Activated T-cell treated with anti-CD3 and anti-CD28 coated beads, Interleukin-2, amount 50 U/mL, for 4 hours (primary cell): Measurements from ENCODE around the gene SULT1E1. TPM values are rescaled to one million over a fixed set of nuclear protein-coding genes. Genes with fewer than 3 reads are reported as not detected.

Source experiments
- ATAC-seq, 2 donors: fragments of 200-7000 bp; cut with Tn5 transposase; one replicate each; pipeline ENCODE4 v1.10.0; 2021
- DNase-seq: peaks from one replicate; pipeline ENCODE4 v3.0.0-alpha.2; 2020
- H3K27me3 Mint-ChIP-seq: one replicate; pipeline ENCODE4 v1.8.0; 2021; ENCODE audit warnings: low read depth, mixed read lengths
- H3K36me3 Mint-ChIP-seq: one replicate; pipeline ENCODE4 v1.8.0; 2022; ENCODE audit warnings: mixed read lengths; ENCODE audit not compliant: insufficient read depth
- H3K4me1 Mint-ChIP-seq: one replicate; pipeline ENCODE4 v1.8.0; 2021; ENCODE audit warnings: low read depth, mixed read lengths
- H3K4me3 Mint-ChIP-seq: one replicate; pipeline ENCODE4 v1.8.0; 2021; ENCODE audit warnings: mild to moderate bottlenecking, moderate library complexity, mixed read lengths
- H3K9me3 Mint-ChIP-seq: one replicate; pipeline ENCODE4 v1.8.0; 2021; ENCODE audit warnings: mixed read lengths
- total RNA-seq, 3 donors: library from RNA; stranded (reverse); gene quantifications; one replicate each; pipeline ENCODE4 v1.2.1, GENCODE V29; 2021

SULT1E1 gene
- total RNA-seq, 3 donors from 2014 or later, result not detected

DNA sequence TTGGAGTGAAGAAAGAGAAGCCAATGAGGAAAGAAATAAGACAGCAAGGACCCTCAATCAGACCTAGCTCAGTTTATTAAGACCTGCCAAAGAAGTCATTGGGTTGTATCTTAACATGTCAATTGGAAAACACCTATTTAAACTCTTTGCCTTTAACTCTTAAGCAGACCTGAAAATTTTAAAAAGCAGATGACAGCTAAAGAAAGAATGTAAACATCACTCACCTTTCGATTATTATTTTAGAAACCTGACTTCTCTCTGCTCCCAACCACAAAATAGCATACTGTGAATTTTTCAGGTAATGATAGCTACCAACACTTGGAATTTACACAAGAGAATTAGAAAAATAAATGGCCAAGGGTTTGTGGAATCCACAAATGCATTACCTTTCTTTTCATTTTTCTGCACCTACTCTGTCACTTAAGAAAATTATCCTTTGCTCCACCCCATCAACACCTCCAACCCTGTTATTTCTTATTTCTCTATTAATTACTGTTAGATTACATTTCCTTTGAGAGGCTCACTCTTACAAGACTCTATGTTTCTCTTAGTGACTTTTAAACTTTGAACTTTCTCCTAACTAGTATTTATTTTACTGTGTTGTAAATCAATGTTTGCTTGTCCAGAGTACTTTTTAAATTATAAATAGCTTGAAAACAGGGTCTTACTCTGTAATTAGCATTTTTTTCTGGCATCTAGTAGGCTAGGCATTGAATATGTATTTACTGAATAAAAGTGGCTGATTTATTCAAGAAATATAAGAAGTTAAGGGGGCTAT, 765 bp upstream of the SULT1E1 start:
- no peaks in the 10 kb centered on the region for H3K27me3 Mint-ChIP-seq
- no peaks in the 10 kb centered on the region for H3K4me1 Mint-ChIP-seq
- H3K9me3 Mint-ChIP-seq, result no peaks in the 10 kb centered on the region
- ATAC-seq, result no peak
- H3K4me3 Mint-ChIP-seq, result no peak overlapping the region
- DNase-seq, result no peak
- no peaks in the 10 kb centered on the region for H3K36me3 Mint-ChIP-seq

GRCh38 chr4:69859140-69859685, 732 bp downstream of the SULT1E1 start:
- no peaks in the 10 kb centered on the region for H3K36me3 Mint-ChIP-seq
- ATAC-seq, result no peak
- no peak overlapping the region for H3K4me3 Mint-ChIP-seq
- DNase-seq, result no peak
- H3K9me3 Mint-ChIP-seq, result no peaks in the 10 kb centered on the region
- H3K4me1 Mint-ChIP-seq, result no peaks in the 10 kb centered on the region
- H3K27me3 Mint-ChIP-seq, result no peaks in the 10 kb centered on the region

DNA sequence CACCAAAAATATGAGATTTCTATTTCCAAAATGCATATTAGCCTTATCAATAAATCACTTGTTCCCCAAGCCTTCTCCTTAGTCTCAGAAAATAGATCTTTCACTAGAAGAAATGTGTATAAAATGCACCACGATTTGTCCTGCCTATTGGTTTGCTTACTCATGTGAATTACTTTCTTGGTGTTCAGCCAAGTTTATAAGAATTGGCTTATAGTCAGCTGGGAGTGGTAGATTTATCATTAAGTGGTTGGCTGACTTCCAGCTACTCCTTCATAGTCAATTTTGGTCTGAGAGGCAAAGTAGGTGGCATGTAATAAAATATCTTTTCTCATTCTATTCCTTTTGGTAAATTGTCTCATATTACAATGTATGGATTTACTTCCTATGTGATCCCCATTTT, 1.3 kb downstream of the SULT1E1 start:
- no peaks in the 10 kb centered on the region for H3K9me3 Mint-ChIP-seq
- no peaks in the 10 kb centered on the region for H3K27me3 Mint-ChIP-seq
- ATAC-seq (no peak), DNase-seq (no peak)
- H3K4me1 Mint-ChIP-seq, result no peaks in the 10 kb centered on the region
- H3K4me3 Mint-ChIP-seq, result no peak overlapping the region
- H3K36me3 Mint-ChIP-seq, result no peaks in the 10 kb centered on the region

- Mint-ChIP-seq H3K9me3 (peaks cover 5% of the 10 kb centered on the region), H3K4me1 (no peaks in the 10 kb centered on the region), H3K4me3 (no peak overlapping the region), H3K27me3 (no peaks in the 10 kb centered on the region), H3K36me3 (no peaks in the 10 kb centered on the region)
- no peak for ATAC-seq
- DNase-seq, result no peak
These were observed 4.1 kb downstream of the SULT1E1 start for GRCh38 chr4:69855822-69856221.

GRCh38 chr4:69849969-69850368, 10.0 kb downstream of the SULT1E1 start:
- peak in 1 of 2 donors; percentile 58 for ATAC-seq
- H3K9me3 Mint-ChIP-seq, result peaks cover 5% of the 10 kb centered on the region
- H3K36me3 Mint-ChIP-seq, result no peaks in the 10 kb centered on the region
- H3K27me3 Mint-ChIP-seq, result no peaks in the 10 kb centered on the region
- H3K4me3 Mint-ChIP-seq, result no peak overlapping the region
- no peak for DNase-seq
- H3K4me1 Mint-ChIP-seq, result no peaks in the 10 kb centered on the region

DNA sequence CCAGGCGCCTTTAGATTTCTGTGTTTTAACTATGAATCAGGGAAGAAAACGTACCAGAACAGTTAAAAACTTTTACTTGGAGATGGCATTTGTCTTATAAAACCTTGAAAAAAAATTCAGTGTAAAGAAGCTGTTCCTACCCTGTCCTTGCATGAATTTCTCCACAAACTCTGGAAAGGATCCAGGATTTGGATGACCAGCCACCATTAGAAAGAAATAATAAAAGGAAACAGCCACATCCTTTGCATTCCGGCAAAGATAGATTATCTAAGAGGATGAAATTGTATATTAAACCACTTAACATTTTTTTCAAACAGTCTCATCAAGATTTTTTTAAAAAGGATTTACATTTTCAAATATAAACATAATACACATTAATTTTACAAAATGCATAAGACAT, 10.6 kb downstream of the SULT1E1 start:
- Mint-ChIP-seq H3K9me3 (peaks cover 5% of the 10 kb centered on the region), H3K4me3 (no peak overlapping the region), H3K27me3 (no peaks in the 10 kb centered on the region), H3K36me3 (no peaks in the 10 kb centered on the region), H3K4me1 (no peaks in the 10 kb centered on the region)
- DNase-seq, result no peak
- no peak for ATAC-seq

DNA sequence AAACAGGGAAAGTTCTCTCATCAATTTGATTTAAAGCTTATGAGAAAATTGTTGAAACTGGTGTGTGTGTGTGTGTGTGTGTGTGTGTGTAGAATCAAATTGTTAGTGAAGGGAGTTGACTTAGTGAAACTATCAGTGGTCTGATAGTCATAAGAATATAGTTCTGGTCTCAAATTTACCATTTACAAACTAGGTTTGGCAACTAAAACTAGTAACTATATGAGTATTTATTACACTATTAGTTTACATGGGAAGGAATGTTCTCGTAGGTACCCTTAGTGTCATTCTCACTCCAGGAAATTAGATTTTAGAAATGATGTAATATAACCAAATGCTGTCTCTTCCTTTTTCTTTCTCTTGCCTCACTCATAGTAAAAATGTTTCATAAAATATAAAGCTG, 11.9 kb downstream of the SULT1E1 start:
- ATAC-seq (no peak), DNase-seq (no peak)
- H3K4me3 Mint-ChIP-seq, result no peak overlapping the region
- peaks cover 5% of the 10 kb centered on the region for H3K9me3 Mint-ChIP-seq
- peaks cover under 1% of the 10 kb centered on the region for H3K27me3 Mint-ChIP-seq
- H3K4me1 Mint-ChIP-seq, result no peaks in the 10 kb centered on the region
- H3K36me3 Mint-ChIP-seq, result no peaks in the 10 kb centered on the region

GRCh38 chr4:69843932-69844331, 16.0 kb downstream of the SULT1E1 start:
- no peak for DNase-seq
- Mint-ChIP-seq H3K9me3 (no peaks in the 10 kb centered on the region), H3K36me3 (no peaks in the 10 kb centered on the region), H3K4me3 (no peak overlapping the region), H3K27me3 (peaks cover 2% of the 10 kb centered on the region), H3K4me1 (no peaks in the 10 kb centered on the region)
- ATAC-seq, result no peak

DNA sequence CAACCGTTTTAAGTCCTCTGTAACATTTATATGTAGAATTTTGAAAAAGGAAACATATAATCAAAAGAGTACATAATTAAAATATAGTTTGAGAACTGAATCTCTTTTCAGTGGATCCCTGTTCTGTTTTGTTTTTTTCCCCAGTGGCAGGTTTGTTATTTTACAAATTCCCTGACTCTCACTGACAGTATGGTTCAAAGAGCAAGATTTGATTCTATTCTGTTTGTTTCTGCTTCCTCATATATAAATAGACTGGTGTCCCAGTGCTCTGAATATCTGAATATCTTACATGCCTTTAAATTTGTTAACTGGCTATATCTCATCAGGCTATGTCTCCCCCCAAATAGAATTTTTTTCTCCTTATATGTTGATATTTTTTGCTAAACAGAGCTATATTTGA, 16.6 kb downstream of the SULT1E1 start:
- Mint-ChIP-seq H3K4me3 (no peak overlapping the region), H3K4me1 (no peaks in the 10 kb centered on the region), H3K36me3 (no peaks in the 10 kb centered on the region), H3K9me3 (no peaks in the 10 kb centered on the region), H3K27me3 (peaks cover 2% of the 10 kb centered on the region)
- DNase-seq, result no peak
- ATAC-seq, result no peak

GRCh38 chr4:69838977-69839376, 21.0 kb downstream of the SULT1E1 start:
- Mint-ChIP-seq H3K27me3 (peaks cover 2% of the 10 kb centered on the region), H3K4me3 (no peak overlapping the region), H3K4me1 (no peaks in the 10 kb centered on the region), H3K9me3 (no peaks in the 10 kb centered on the region), H3K36me3 (no peaks in the 10 kb centered on the region)
- DNase-seq, result no peak
- no peak for ATAC-seq

DNA sequence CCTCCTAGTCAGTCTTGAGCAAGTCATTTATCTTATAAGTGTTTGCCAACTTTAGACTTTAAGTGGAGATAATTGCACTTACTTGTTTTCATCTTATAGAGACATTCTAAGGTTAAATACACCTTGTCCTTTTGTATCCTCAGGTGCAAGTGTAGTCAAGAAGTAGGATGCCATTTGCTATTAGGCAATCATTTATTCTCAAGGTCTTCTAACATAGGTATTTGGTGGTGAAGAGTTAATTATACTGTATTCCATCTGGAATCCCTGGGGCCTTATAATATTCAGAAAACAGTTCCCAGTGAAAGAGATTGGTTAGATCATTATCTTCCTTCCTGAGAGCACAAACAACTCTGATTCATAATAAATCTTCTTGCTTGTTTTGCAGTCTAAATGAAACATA, 23.7 kb downstream of the SULT1E1 start:
- no peak for ATAC-seq
- H3K9me3 Mint-ChIP-seq, result no peaks in the 10 kb centered on the region
- peaks cover 1% of the 10 kb centered on the region for H3K27me3 Mint-ChIP-seq

DNA sequence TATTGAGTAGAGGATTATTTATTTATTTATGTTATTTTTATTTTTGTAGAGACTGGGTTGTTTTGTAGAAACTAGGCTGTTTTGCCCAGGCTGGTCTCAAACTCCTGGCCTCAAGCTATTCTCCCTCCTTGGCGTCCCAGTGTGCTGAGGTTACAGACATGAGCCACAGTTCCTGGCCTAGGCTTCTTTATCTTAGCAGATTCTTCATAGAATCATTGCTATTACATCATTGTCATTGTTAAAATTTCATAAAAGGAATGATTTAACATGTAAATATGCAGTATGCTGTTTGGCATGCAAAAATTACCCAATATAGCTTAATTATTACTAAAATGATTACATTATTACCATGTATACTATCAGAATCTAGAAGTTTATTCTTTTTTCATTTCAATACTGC, 24.2 kb downstream of the SULT1E1 start:
- Mint-ChIP-seq H3K27me3 (peaks cover 1% of the 10 kb centered on the region), H3K4me1 (peaks cover 10% of the 10 kb centered on the region), H3K36me3 (no peaks in the 10 kb centered on the region), H3K4me3 (no peak overlapping the region), H3K9me3 (no peaks in the 10 kb centered on the region)
- DNase-seq (no peak), ATAC-seq (no peak)

More for the DNA sequence above, 23.7 kb downstream of the SULT1E1 start:
- Mint-ChIP-seq H3K36me3 (no peaks in the 10 kb centered on the region), H3K4me1 (peaks cover 7% of the 10 kb centered on the region), H3K4me3 (no peak overlapping the region)
- DNase-seq, result no peak

DNA sequence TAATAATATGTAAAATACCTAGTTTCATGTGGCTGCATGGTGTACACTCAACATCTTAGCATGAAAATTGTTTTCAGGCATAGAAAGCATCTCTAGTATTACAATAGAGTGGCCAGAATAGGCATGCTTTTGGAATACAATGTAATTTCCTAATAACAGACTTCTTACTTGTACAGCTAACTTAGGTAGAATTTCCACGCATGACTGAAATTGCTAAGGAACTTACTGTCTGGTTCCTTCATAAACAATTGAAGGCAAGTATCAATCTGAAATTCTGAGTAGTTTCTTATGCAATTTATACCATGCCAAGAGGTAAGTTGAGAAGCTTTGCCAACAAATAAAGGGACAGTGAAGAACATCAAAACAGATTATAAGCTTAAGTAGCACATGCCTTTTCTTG, 26.7 kb downstream of the SULT1E1 start:
- Mint-ChIP-seq H3K4me3 (no peak overlapping the region), H3K4me1 (peaks cover 12% of the 10 kb centered on the region), H3K9me3 (no peaks in the 10 kb centered on the region), H3K36me3 (no peaks in the 10 kb centered on the region), H3K27me3 (peaks cover 1% of the 10 kb centered on the region)
- DNase-seq (no peak), ATAC-seq (no peak)

DNA sequence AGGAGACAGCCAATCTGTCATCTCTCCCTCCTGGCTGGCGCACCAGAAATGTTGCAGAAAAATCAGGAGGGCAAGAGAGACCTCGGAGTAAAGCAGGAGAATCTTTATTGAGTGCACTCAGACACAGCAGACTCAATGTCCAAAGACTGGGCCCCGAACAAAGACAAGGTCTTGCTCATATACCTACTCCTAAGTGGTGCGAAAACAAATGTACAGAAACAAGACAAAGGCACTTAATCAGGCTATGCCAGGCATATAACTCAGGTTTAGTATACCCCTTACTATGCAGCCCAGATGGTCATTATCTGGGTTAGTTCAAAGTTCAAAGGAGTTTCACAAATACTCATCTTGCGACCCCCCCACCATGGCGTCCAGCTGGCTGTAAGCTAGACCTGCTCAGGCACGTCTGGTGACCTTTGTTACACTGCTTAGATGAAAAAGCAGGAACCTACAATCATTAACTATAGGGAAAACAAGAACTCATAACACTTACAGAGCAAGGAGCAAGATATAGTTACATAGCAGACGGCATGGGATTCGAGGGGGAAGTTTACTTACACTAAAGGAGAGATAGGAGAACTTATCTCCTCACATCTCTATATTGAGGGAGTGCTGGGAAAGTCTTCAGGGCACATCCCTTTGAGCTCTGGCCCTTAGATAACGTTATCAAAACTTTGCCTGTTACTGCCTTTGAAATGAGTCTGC, 27.5 kb downstream of the SULT1E1 start:
- ATAC-seq, result no peak
- no peaks in the 10 kb centered on the region for H3K9me3 Mint-ChIP-seq
- no peak overlapping the region for H3K4me3 Mint-ChIP-seq
- H3K4me1 Mint-ChIP-seq, result peaks cover 12% of the 10 kb centered on the region
- no peak for DNase-seq
- no peaks in the 10 kb centered on the region for H3K36me3 Mint-ChIP-seq
- H3K27me3 Mint-ChIP-seq, result peaks cover 1% of the 10 kb centered on the region
